ENCODE measurements around the gene CD44.

DNA sequence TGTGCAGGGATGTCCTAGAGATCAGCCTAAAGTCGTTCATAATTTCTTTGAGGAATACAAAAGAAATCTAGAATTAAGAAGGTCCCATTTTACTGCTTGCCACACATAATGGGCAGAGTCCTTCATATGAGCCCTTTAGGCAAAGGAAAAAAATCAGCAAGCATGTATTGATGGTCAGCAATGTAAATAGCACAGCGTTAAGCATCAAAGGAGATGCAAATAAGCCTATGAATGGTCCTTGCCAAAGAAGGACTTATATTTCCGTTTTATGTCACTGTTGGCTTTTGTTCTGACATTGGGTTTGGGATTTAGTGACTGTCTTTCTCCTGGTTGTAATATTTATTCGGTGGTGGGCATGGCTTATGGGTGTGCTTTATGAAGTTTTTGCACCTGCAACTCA is 69.8 kb downstream of the CD44 start:
- TF ChIP-seq POLR2A (IDR thresholded peaks at IDR 0.05): no peak
- TF ChIP-seq, protein P1, sequence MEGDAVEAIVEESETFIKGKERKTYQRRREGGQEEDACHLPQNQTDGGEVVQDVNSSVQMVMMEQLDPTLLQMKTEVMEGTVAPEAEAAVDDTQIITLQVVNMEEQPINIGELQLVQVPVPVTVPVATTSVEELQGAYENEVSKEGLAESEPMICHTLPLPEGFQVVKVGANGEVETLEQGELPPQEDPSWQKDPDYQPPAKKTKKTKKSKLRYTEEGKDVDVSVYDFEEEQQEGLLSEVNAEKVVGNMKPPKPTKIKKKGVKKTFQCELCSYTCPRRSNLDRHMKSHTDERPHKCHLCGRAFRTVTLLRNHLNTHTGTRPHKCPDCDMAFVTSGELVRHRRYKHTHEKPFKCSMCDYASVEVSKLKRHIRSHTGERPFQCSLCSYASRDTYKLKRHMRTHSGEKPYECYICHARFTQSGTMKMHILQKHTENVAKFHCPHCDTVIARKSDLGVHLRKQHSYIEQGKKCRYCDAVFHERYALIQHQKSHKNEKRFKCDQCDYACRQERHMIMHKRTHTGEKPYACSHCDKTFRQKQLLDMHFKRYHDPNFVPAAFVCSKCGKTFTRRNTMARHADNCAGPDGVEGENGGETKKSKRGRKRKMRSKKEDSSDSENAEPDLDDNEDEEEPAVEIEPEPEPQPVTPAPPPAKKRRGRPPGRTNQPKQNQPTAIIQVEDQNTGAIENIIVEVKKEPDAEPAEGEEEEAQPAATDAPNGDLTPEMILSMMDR (IDR thresholded peaks at IDR 0.05 in 4 of 5, conservative IDR thresholded peaks at IDR 0.05 in 1 of 5): no peak

Data from gastrocnemius medialis (tissue), 4 donors.